A673 (cell line): ENCODE results near the gene TRPM4.

Experiments used
- CTCF ChIP-seq: fragments of 300-800, 200-600 bp; sonication (generic); conservative IDR thresholded peaks from 2 replicates; pipeline ENCODE4 v1.5.1; 2017; ENCODE audit warnings: low read depth, mild to moderate bottlenecking, antibody characterized with exemption, low read length, moderate library complexity, mixed read lengths
- EZH2 ChIP-seq: fragments of 200-600 bp; sonication (generic); IDR thresholded peaks from 2 replicates; pipeline ENCODE4 v1.6.1; 2017; ENCODE audit warnings: borderline replicate concordance, low read depth, mild to moderate bottlenecking, mixed read lengths, antibody characterized with exemption, low read length; ENCODE audit not compliant: poor library complexity, severe bottlenecking

- TF ChIP-seq CTCF (no peak), EZH2 (no peak)
Measured at GRCh38 chr19:49120868-49121267, 36.7 kb upstream of the TRPM4 start.
